HFFc6 (cell line): ENCODE measurements around the gene TBP. TPM values are rescaled to one million over a fixed set of nuclear protein-coding genes. Genes with fewer than 3 reads are reported as not detected.

ENCODE experiments used
- DNase-seq: peaks from one replicate; pipeline ENCODE4 v3.0.0-alpha.2; 2018
- H3K27ac Mint-ChIP-seq: 2 replicates; pipeline ENCODE4 v1.8.0; 2020; ENCODE audit warnings: mild to moderate bottlenecking, mixed read lengths
- H3K27me3 Mint-ChIP-seq: 2 replicates; pipeline ENCODE4 v1.8.0; 2021; ENCODE audit warnings: mild to moderate bottlenecking, moderate library complexity, mixed read lengths; ENCODE audit not compliant: insufficient read depth
- H3K36me3 Mint-ChIP-seq: 2 replicates; pipeline ENCODE4 v1.8.0; 2021; ENCODE audit warnings: low read depth, mixed read lengths
- H3K4me1 Mint-ChIP-seq: 2 replicates; pipeline ENCODE4 v1.8.0; 2020; ENCODE audit warnings: low read depth, mixed read lengths
- H3K4me3 Mint-ChIP-seq: 2 replicates; pipeline ENCODE4 v1.8.0; 2020; ENCODE audit warnings: mild to moderate bottlenecking, moderate library complexity, mixed read lengths
- H3K9me3 Mint-ChIP-seq: 2 replicates; pipeline ENCODE4 v1.8.0; 2020; ENCODE audit warnings: mild to moderate bottlenecking, mixed read lengths
- CTCF ChIP-seq: fragments of 200-600 bp; sonication (generic); IDR thresholded peaks from 2 replicates; pipeline ENCODE4 v1.5.0; 2021; ENCODE audit warnings: antibody characterized with exemption, mild to moderate bottlenecking
- total RNA-seq, 6 experiments: library from RNA; stranded (reverse); fragmentation: NEBNext Ultra II Directional; extraction: Animal tissue kit (Norgen Biotek cat#: 25700); gene quantifications; 2 replicates in 1 of 6; 3 replicates in 5 of 6; pipeline ENCODE4 v1.2.3, GENCODE V29; 2021

The TBP gene
- total RNA-seq, 6 experiments from 2014 or later: 12.6 to 16.3 (median 14.8) TPM

GRCh38 chr6:170529839-170530469 is 24.2 kb upstream of the TBP start:
- Mint-ChIP-seq H3K4me3 (no peak overlapping the region; the same call in 1 of the 2 replicates), H3K27me3 (no peaks in the 10 kb centered on the region; the same call in 1 of the 2 replicates), H3K27ac (peak overlapping the region; percentile 44; the same call in 1 of the 2 replicates), H3K9me3 (no peaks in the 10 kb centered on the region), H3K4me1 (peaks cover 28% of the 10 kb centered on the region), H3K36me3 (peaks cover 13% of the 10 kb centered on the region)
- TF ChIP-seq CTCF: peak; percentile 92
- peak; percentile 58 for DNase-seq

- TF ChIP-seq CTCF: no peak
- Mint-ChIP-seq H3K4me1 (peaks cover 28% of the 10 kb centered on the region), H3K27ac (peak overlapping the region; percentile 9; the same call in 1 of the 2 replicates), H3K27me3 (peaks cover 2% of the 10 kb centered on the region), H3K4me3 (no peak overlapping the region), H3K9me3 (no peaks in the 10 kb centered on the region), H3K36me3 (peaks cover 36% of the 10 kb centered on the region)
- DNase-seq: no peak
These were observed 21.2 kb upstream of the TBP start for GRCh38 chr6:170532867-170533488.

GRCh38 chr6:170533792-170534191 is 20.4 kb upstream of the TBP start:
- DNase-seq: no peak
- Mint-ChIP-seq H3K4me1 (peaks cover 28% of the 10 kb centered on the region), H3K4me3 (no peak overlapping the region), H3K9me3 (no peaks in the 10 kb centered on the region), H3K27ac (no peak overlapping the region; the same call in 1 of the 2 replicates), H3K36me3 (peaks cover 36% of the 10 kb centered on the region), H3K27me3 (peaks cover 2% of the 10 kb centered on the region)
- no peak for TF ChIP-seq CTCF

GRCh38 chr6:170535004-170535403 is 19.2 kb upstream of the TBP start:
- no peak for TF ChIP-seq CTCF
- Mint-ChIP-seq H3K9me3 (no peaks in the 10 kb centered on the region), H3K27ac (no peak overlapping the region), H3K36me3 (peaks cover 36% of the 10 kb centered on the region), H3K4me3 (no peak overlapping the region), H3K27me3 (peaks cover 3% of the 10 kb centered on the region), H3K4me1 (peaks cover 24% of the 10 kb centered on the region)
- no peak for DNase-seq

- DNase-seq: no peak
- Mint-ChIP-seq H3K4me1 (peaks cover 12% of the 10 kb centered on the region), H3K27ac (no peak overlapping the region; the same call in 1 of the 2 replicates), H3K36me3 (peaks cover 42% of the 10 kb centered on the region), H3K27me3 (peaks cover 4% of the 10 kb centered on the region), H3K9me3 (no peaks in the 10 kb centered on the region), H3K4me3 (no peak overlapping the region)
- TF ChIP-seq CTCF: no peak
These were observed 17.5 kb upstream of the TBP start for GRCh38 chr6:170536671-170537070.
